Activated CD8-positive, alpha-beta T cell treated with anti-CD3 and anti-CD28 coated beads, Interleukin-2, amount 10 ng/mL, durations not matched to agents 7 days and 5 days (primary cell): ENCODE measurements around the gene APBA2. TPM values are rescaled to one million over a fixed set of nuclear protein-coding genes. Genes with fewer than 3 reads are reported as not detected.
"Not testable (repeated sequence)": the region's sequence is repeated elsewhere in the genome, so short reads cannot be mapped to it uniquely, and the experiment has no call there.

ENCODE experiments used
- ATAC-seq: fragments of 150-1000 bp; cut with Tn5 transposase; one replicate; pipeline ENCODE4 v1.10.0; 2021; ENCODE audit warnings: moderate library complexity
- CTCF ChIA-PET: fragments of 350-600 bp; sonication (Branson Sonifier 250); formaldehyde crosslinking; loops from one replicate; lab custom pipeline; 2021; ENCODE audit warnings: antibody characterized with exemption; lab: Charles Lee
- POLR2A ChIA-PET: fragments of 350-600 bp; sonication (Branson Sonifier 250); formaldehyde crosslinking; loops from one replicate; lab custom pipeline; 2021; ENCODE audit warnings: antibody characterized with exemption; lab: Charles Lee
- DNase-seq: peaks from one replicate; pipeline ENCODE4 v3.0.0-alpha.2; 2020
- H3K27ac Mint-ChIP-seq: one replicate; pipeline ENCODE4 v1.8.0; 2021; ENCODE audit warnings: mild to moderate bottlenecking, mixed read lengths
- H3K27me3 Mint-ChIP-seq: one replicate; pipeline ENCODE4 v1.8.0; 2021; ENCODE audit warnings: low read depth, mixed read lengths
- H3K36me3 Mint-ChIP-seq: one replicate; pipeline ENCODE4 v1.8.0; 2021; ENCODE audit warnings: low read depth, mixed read lengths
- H3K4me1 Mint-ChIP-seq: one replicate; pipeline ENCODE4 v1.8.0; 2021; ENCODE audit warnings: low read depth, mixed read lengths
- H3K4me3 Mint-ChIP-seq: one replicate; pipeline ENCODE4 v1.8.0; 2021; ENCODE audit warnings: mild to moderate bottlenecking, mixed read lengths
- H3K9me3 Mint-ChIP-seq: one replicate; pipeline ENCODE4 v1.8.0; 2022; ENCODE audit warnings: mixed read lengths; ENCODE audit not compliant: insufficient read depth
- total RNA-seq, 2 experiments: library from RNA; stranded (reverse); gene quantifications; one replicate each; pipeline ENCODE4 v1.2.3, GENCODE V29; 2021

The APBA2 gene
- total RNA-seq, 2 experiments from 2014 or later, result 29.5 TPM

GRCh38 chr15:29142129-29142747, 256.5 kb downstream of the APBA2 start:
- DNase-seq (no peak), ATAC-seq (no peak)
- H3K36me3 Mint-ChIP-seq, result no peaks in the 10 kb centered on the region
- peaks cover 12% of the 10 kb centered on the region for H3K4me1 Mint-ChIP-seq
- H3K4me3 Mint-ChIP-seq, result no peak overlapping the region
- peaks cover 27% of the 10 kb centered on the region for H3K27me3 Mint-ChIP-seq
- ChIA-PET POLR2A (no interaction called here), CTCF (interaction anchor here (0.6 kb wide), 1 partner anchor 478 kb away, joined by 3 read pairs; no protein-coding TSS in a partner anchor)
- H3K9me3 Mint-ChIP-seq, result no peaks in the 10 kb centered on the region
- H3K27ac Mint-ChIP-seq, result no peak overlapping the region

- Mint-ChIP-seq H3K27me3 (peaks cover 26% of the 10 kb centered on the region), H3K4me1 (peaks cover 12% of the 10 kb centered on the region), H3K36me3 (no peaks in the 10 kb centered on the region), H3K27ac (no peak overlapping the region), H3K4me3 (no peak overlapping the region), H3K9me3 (no peaks in the 10 kb centered on the region)
- ATAC-seq (no peak), DNase-seq (no peak)
- CTCF ChIA-PET, result interaction anchor here (1.2 kb wide), 1 partner anchor 43 kb away, joined by 3 read pairs; no protein-coding TSS in a partner anchor
- POLR2A ChIA-PET, result no interaction called here
Measured at GRCh38 chr15:29143293-29143692, 257.5 kb downstream of the APBA2 start.

GRCh38 chr15:29143909-29144635, 258.3 kb downstream of the APBA2 start:
- DNase-seq (no peak), ATAC-seq (no peak)
- Mint-ChIP-seq H3K36me3 (no peaks in the 10 kb centered on the region), H3K27me3 (peaks cover 19% of the 10 kb centered on the region), H3K4me3 (no peak overlapping the region), H3K9me3 (no peaks in the 10 kb centered on the region), H3K4me1 (peaks cover 12% of the 10 kb centered on the region), H3K27ac (no peak overlapping the region)
- POLR2A ChIA-PET, result no interaction called here
- CTCF ChIA-PET, result interaction anchor here (1.2 kb wide), 1 partner anchor 44 kb away, joined by 3 read pairs; no protein-coding TSS in a partner anchor

- Mint-ChIP-seq H3K4me3 (no peak overlapping the region), H3K27me3 (peaks cover 10% of the 10 kb centered on the region), H3K27ac (no peak overlapping the region), H3K36me3 (no peaks in the 10 kb centered on the region), H3K9me3 (no peaks in the 10 kb centered on the region), H3K4me1 (no peaks in the 10 kb centered on the region)
- DNase-seq (peak; percentile 16), ATAC-seq (no peak)
- ChIA-PET CTCF (interaction anchor here (1.4 kb wide), 1 partner anchor 10 kb away, joined by 5 read pairs; no protein-coding TSS in a partner anchor), POLR2A (no interaction called here)
Measured at GRCh38 chr15:29149738-29150075, 263.9 kb downstream of the APBA2 start.

GRCh38 chr15:29150515-29151483, 265.0 kb downstream of the APBA2 start:
- ATAC-seq (no peak), DNase-seq (peak; percentile 8)
- Mint-ChIP-seq H3K27me3 (peaks cover 7% of the 10 kb centered on the region), H3K4me3 (no peak overlapping the region), H3K36me3 (no peaks in the 10 kb centered on the region), H3K9me3 (no peaks in the 10 kb centered on the region), H3K4me1 (no peaks in the 10 kb centered on the region), H3K27ac (no peak overlapping the region)
- POLR2A ChIA-PET, result no interaction called here
- CTCF ChIA-PET, result no interaction called here

- Mint-ChIP-seq H3K36me3 (no peaks in the 10 kb centered on the region), H3K9me3 (no peaks in the 10 kb centered on the region), H3K27me3 (peaks cover 5% of the 10 kb centered on the region), H3K27ac (no peak overlapping the region), H3K4me3 (no peak overlapping the region), H3K4me1 (no peaks in the 10 kb centered on the region)
- ATAC-seq (no peak), DNase-seq (no peak)
- ChIA-PET CTCF (no interaction called here), POLR2A (no interaction called here)
Measured at GRCh38 chr15:29151484-29151857, 265.7 kb downstream of the APBA2 start.

- Mint-ChIP-seq H3K36me3 (no peaks in the 10 kb centered on the region), H3K4me3 (no peak overlapping the region), H3K9me3 (no peaks in the 10 kb centered on the region), H3K27ac (no peak overlapping the region), H3K27me3 (peaks cover 11% of the 10 kb centered on the region), H3K4me1 (peaks cover 10% of the 10 kb centered on the region)
- DNase-seq (no peak), ATAC-seq (no peak)
- ChIA-PET POLR2A (no interaction called here), CTCF (no interaction called here)
Measured at GRCh38 chr15:29156521-29156920, 270.7 kb downstream of the APBA2 start.

GRCh38 chr15:29159771-29160455, 274.1 kb downstream of the APBA2 start:
- DNase-seq (no peak), ATAC-seq (no peak)
- Mint-ChIP-seq H3K4me3 (no peak overlapping the region), H3K27me3 (peaks cover 25% of the 10 kb centered on the region), H3K9me3 (no peaks in the 10 kb centered on the region), H3K36me3 (no peaks in the 10 kb centered on the region), H3K4me1 (peaks cover 10% of the 10 kb centered on the region), H3K27ac (no peak overlapping the region)
- ChIA-PET POLR2A (no interaction called here), CTCF (interaction anchor here (1.1 to 1.5 kb wide), 2 partner anchors 49 to 57 kb away, joined by 3 read pairs; no protein-coding TSS in a partner anchor)

GRCh38 chr15:29162411-29162810, 276.6 kb downstream of the APBA2 start:
- H3K4me1 Mint-ChIP-seq, result peaks cover 10% of the 10 kb centered on the region
- no peaks in the 10 kb centered on the region for H3K9me3 Mint-ChIP-seq
- no peak for ATAC-seq
- ChIA-PET CTCF (interaction anchor here (1.0 kb wide), 1 partner anchor 22 kb away, joined by 4 read pairs; no protein-coding TSS in a partner anchor), POLR2A (no interaction called here)
- peaks cover 46% of the 10 kb centered on the region for H3K27me3 Mint-ChIP-seq
- H3K27ac Mint-ChIP-seq, result no peak overlapping the region
- H3K4me3 Mint-ChIP-seq, result no peak overlapping the region
- DNase-seq, result no peak
- H3K36me3 Mint-ChIP-seq, result no peaks in the 10 kb centered on the region

- peaks cover 53% of the 10 kb centered on the region for H3K27me3 Mint-ChIP-seq
- ATAC-seq, DNase-seq, H3K4me3 Mint-ChIP-seq, CTCF ChIA-PET, H3K36me3 Mint-ChIP-seq, H3K9me3 Mint-ChIP-seq, H3K27ac Mint-ChIP-seq, H3K4me1 Mint-ChIP-seq, POLR2A ChIA-PET: not testable (repeated sequence)
Measured at GRCh38 chr15:29167122-29167521, 281.3 kb downstream of the APBA2 start.
